SK-N-SH (cell line): ENCODE data around the gene GJD4. TPM values are rescaled to one million over a fixed set of nuclear protein-coding genes. Genes with fewer than 3 reads are reported as not detected.

Experiments used
- CTCF ChIA-PET: fragments of 300-600, 350-600 bp; formaldehyde crosslinking; extraction: SDS; loops from one replicate; lab custom pipeline; 2021; lab: Yijun Ruan, JAX
- POLR2A ChIA-PET: fragments of 350-600 bp; sonication (Branson Sonifier 250); formaldehyde crosslinking; extraction: SDS; loops from one replicate; lab custom pipeline; 2020; ENCODE audit warnings: antibody characterized with exemption, inconsistent platforms; lab: Yijun Ruan, JAX
- DNase-seq: peaks from one replicate; pipeline ENCODE4 v3.0.0; 2012
- H2AFZ ChIP-seq: fragments of 200-600 bp; sonication (generic); 2 replicates; pipeline ENCODE4 v1.8.1; 2016; ENCODE audit warnings: antibody characterized with exemption, mild to moderate bottlenecking, low read depth
- H3F3A ChIP-seq: fragments of 200-600 bp; sonication (generic); replicated peaks from 2 replicates; pipeline ENCODE3; 2016; ENCODE audit warnings: antibody characterized with exemption, mild to moderate bottlenecking; ENCODE audit not compliant: insufficient read depth
- H3K27ac ChIP-seq, 2 experiments: fragments of 200-500 bp in 1 of 2; fragments of 200-600 bp in 1 of 2; sonication (Bioruptor generic) in 1 of 2; sonication (generic), shearing (Covaris generic) in 1 of 2; 2 replicates each; pipeline versions ENCODE4 v1.5.1 to v1.6.1; 2014 to 2016; ENCODE audit warnings: low read depth in 2 of 2, inconsistent platforms in 1 of 2, low read length in 1 of 2, mild to moderate bottlenecking in 1 of 2, mixed read lengths in 1 of 2
- H3K27me3 ChIP-seq: fragments of 200-600 bp; sonication (generic), shearing (Covaris generic); 2 replicates; pipeline ENCODE4 v1.6.1; 2016; ENCODE audit warnings: mixed run types; ENCODE audit not compliant: insufficient read depth
- H3K36me3 ChIP-seq, 2 experiments: fragments of 200-500 bp in 1 of 2; fragments of 200-600 bp in 1 of 2; sonication (Bioruptor generic) in 1 of 2; sonication (generic) in 1 of 2; replicated peaks in 1 of 2; 2 replicates each; pipeline versions ENCODE3 to v1.5.1; 2014 to 2016; ENCODE audit warnings: low read length in 1 of 2, mild to moderate bottlenecking in 1 of 2; ENCODE audit not compliant: insufficient read depth in 2 of 2, control insufficient read depth in 1 of 2
- H3K4me1 ChIP-seq, 2 experiments: fragments of 200-500 bp in 1 of 2; fragments of 200-600 bp in 1 of 2; sonication (Bioruptor generic) in 1 of 2; sonication (generic), shearing (Covaris generic) in 1 of 2; 2 replicates each; pipeline versions ENCODE4 v1.5.1 to v1.6.1; 2014 to 2016; ENCODE audit warnings: low read depth in 1 of 2, low read length in 1 of 2, mixed run types in 1 of 2; ENCODE audit not compliant: insufficient read depth in 2 of 2, control insufficient read depth in 1 of 2
- H3K4me2 ChIP-seq: fragments of 200-600 bp; sonication (generic), shearing (Covaris generic); 2 replicates; pipeline ENCODE4 v1.6.1; 2017; ENCODE audit warnings: mixed run types
- H3K4me3 ChIP-seq, 2 experiments: fragments of 200-500 bp in 1 of 2; fragments of 200-600 bp in 1 of 2; sonication (Bioruptor generic) in 1 of 2; sonication (generic), shearing (Covaris generic) in 1 of 2; 2 replicates each; pipeline versions ENCODE4 v1.5.1 to v1.8.1; 2014 to 2016; ENCODE audit warnings: low read depth in 2 of 2, inconsistent platforms in 1 of 2, low read length in 1 of 2, mild to moderate bottlenecking in 1 of 2, mixed read lengths in 1 of 2, moderate library complexity in 1 of 2
- H3K79me2 ChIP-seq: fragments of 200-600 bp; sonication (generic); 2 replicates; pipeline ENCODE4 v1.8.1; 2017; ENCODE audit warnings: mild to moderate bottlenecking; ENCODE audit not compliant: insufficient read depth
- H3K9ac ChIP-seq: fragments of 200-600 bp; sonication (generic); 2 replicates; pipeline ENCODE4 v1.6.1; 2017; ENCODE audit warnings: mixed run types
- H3K9me2 ChIP-seq: fragments of 200-600 bp; sonication (generic); 2 replicates; pipeline ENCODE4 v1.6.1; 2017; ENCODE audit warnings: mixed run types
- H3K9me3 ChIP-seq: fragments of 200-600 bp; sonication (generic); 2 replicates; pipeline ENCODE4 v1.6.1; 2017; ENCODE audit warnings: mixed run types, mild to moderate bottlenecking, moderate library complexity
- H4K20me1 ChIP-seq: fragments of 200-600 bp; sonication (generic); 2 replicates; pipeline ENCODE4 v1.6.1; 2017; ENCODE audit warnings: mild to moderate bottlenecking, mixed run types; ENCODE audit not compliant: insufficient read depth
- CTCF ChIP-seq: fragments of 200-600 bp; sonication (generic); IDR thresholded peaks from 2 replicates; pipeline ENCODE4 v1.6.1; 2017; ENCODE audit warnings: antibody characterized with exemption, mild to moderate bottlenecking, moderate library complexity
- FOXJ3 ChIP-seq: sonication (generic); formaldehyde crosslinking; IDR thresholded peaks from 2 replicates; pipeline ENCODE4 v1.5.1; 2020; ENCODE audit warnings: mild to moderate bottlenecking, missing genetic modification reagents
- GATA2 ChIP-seq: sonication (generic); formaldehyde crosslinking; IDR thresholded peaks from 2 replicates; pipeline ENCODE4 v1.5.0; 2020; ENCODE audit warnings: mild to moderate bottlenecking, missing genetic modification reagents
- IRF3 ChIP-seq: fragments of 150-350 bp; IDR thresholded peaks from 2 replicates; pipeline ENCODE4 v1.6.1; 2016; ENCODE audit warnings: mild to moderate bottlenecking, low read depth, low read length
- MAX ChIP-seq: IDR thresholded peaks from 2 replicates; pipeline ENCODE4 v1.4.0; 2012; ENCODE audit warnings: low read depth
- MEF2A ChIP-seq: IDR thresholded peaks from 2 replicates; pipeline ENCODE4 v1.4.0; 2012; ENCODE audit warnings: low read depth, borderline replicate concordance
- MXI1 ChIP-seq: IDR thresholded peaks from 2 replicates; pipeline ENCODE4 v1.6.1; 2012; ENCODE audit warnings: mild to moderate bottlenecking, low read depth, low read length, improper control_type of control experiment
- POLR2AphosphoS5 ChIP-seq: IDR thresholded peaks from 2 replicates; pipeline ENCODE4 v1.6.1; 2012; ENCODE audit warnings: low read depth, low read length
- RAD21 ChIP-seq: IDR thresholded peaks from 2 replicates; pipeline ENCODE4 v1.6.1; 2012; ENCODE audit warnings: mild to moderate bottlenecking, low read length
- RFX5 ChIP-seq: IDR thresholded peaks from 2 replicates; pipeline ENCODE4 v1.6.1; 2012; ENCODE audit warnings: mild to moderate bottlenecking, improper control_type of control experiment, low read length
- SIN3A ChIP-seq: IDR thresholded peaks from 2 replicates; pipeline ENCODE4 v1.6.1; 2012; ENCODE audit warnings: low read depth, mild to moderate bottlenecking, low read length, moderate library complexity, borderline replicate concordance
- SMC3 ChIP-seq: IDR thresholded peaks from 2 replicates; pipeline ENCODE4 v1.6.1; 2012; ENCODE audit warnings: low read depth, low read length, improper control_type of control experiment
- TAF1 ChIP-seq: IDR thresholded peaks from 2 replicates; pipeline ENCODE4 v1.6.1; 2012; ENCODE audit warnings: low read depth, mild to moderate bottlenecking, low read length, moderate library complexity, borderline replicate concordance
- YY1 ChIP-seq: IDR thresholded peaks from 2 replicates; pipeline ENCODE4 v1.4.0; 2012; ENCODE audit warnings: low read depth, mild to moderate bottlenecking
- WGBS: methylation state at CpG from one replicate; pipeline ENCODE4 v1.1.6; 2017; ENCODE audit warnings: low lambda C conversion rate; 5-methylcytosine and 5-hydroxymethylcytosine counted together
- polyA plus RNA-seq, 3 experiments: library from polyadenylated mRNA; depleted of rRNA; stranded (reverse); fragments of >200 nt; gene quantifications; 2 replicates each; pipeline ENCODE4 v1.2.3, GENCODE V29; 2012

Gene GJD4
- polyA plus RNA-seq, 1 of the 3 experiments (the other 2 are of a cell fraction) = not detected

- Histone ChIP-seq H3K9me2 (no peaks in the 10 kb centered on the region), H3K27ac (no peak overlapping the region), H3K36me3 (peaks cover 0 to 11% of the 10 kb centered on the region in 2 experiments), H3K4me2 (peak overlapping the region; percentile 76; the same call in 1 of the 2 replicates), H4K20me1 (peaks cover 30% of the 10 kb centered on the region), H3F3A (peaks cover 30% of the 10 kb centered on the region), H3K4me1 (peaks cover 7 to 25% of the 10 kb centered on the region in 2 experiments; a peak in 2 of 4 replicates), H3K9me3 (no peaks in the 10 kb centered on the region), H3K4me3 (peak overlapping the region; percentile 39 to 68; a peak in 3 of 4 replicates), H2AFZ (no peak overlapping the region), H3K27me3 (no peaks in the 10 kb centered on the region; the same call in 1 of the 2 replicates), H3K79me2 (peaks cover 24% of the 10 kb centered on the region), H3K9ac (no peak overlapping the region)
- POLR2A ChIA-PET = no interaction called here
- CTCF ChIA-PET = interaction anchor here (0.6 to 4.0 kb wide), 16 partner anchors 13 to 1855 kb away, joined by 3 to 24 read pairs (median 4); no protein-coding TSS in a partner anchor
- 26% methylated on average over 27 of the region's 83 CpGs for WGBS
- peak; percentile 53 for DNase-seq
- TF ChIP-seq MAX (peak; percentile 47; the same call in 1 of the 2 replicates), CTCF (peak; percentile 20; the same call in 1 of the 2 replicates), MXI1 (no peak)
Measured at GRCh38 chr10:35639728-35640401, 34.7 kb downstream of the GJD4 start.

- DNase-seq = peak; percentile 92
- Histone ChIP-seq H3K27ac (no peak overlapping the region), H3F3A (peaks cover 32% of the 10 kb centered on the region), H3K79me2 (peaks cover 24% of the 10 kb centered on the region), H4K20me1 (peaks cover 30% of the 10 kb centered on the region), H3K27me3 (no peaks in the 10 kb centered on the region; the same call in 1 of the 2 replicates), H3K36me3 (peaks cover 0 to 11% of the 10 kb centered on the region in 2 experiments), H2AFZ (no peak overlapping the region), H3K4me3 (peak overlapping the region; percentile 56 to 68; a peak in 3 of 4 replicates), H3K9ac (no peak overlapping the region), H3K4me1 (peaks cover 7 to 25% of the 10 kb centered on the region in 2 experiments; a peak in 2 of 4 replicates), H3K9me3 (no peaks in the 10 kb centered on the region), H3K9me2 (no peaks in the 10 kb centered on the region), H3K4me2 (peak overlapping the region; percentile 76; the same call in 1 of the 2 replicates)
- WGBS = 0% methylated on average over 4 of the region's 53 CpGs
- ChIA-PET POLR2A (no interaction called here), CTCF (interaction anchor here (0.6 to 4.0 kb wide), 19 partner anchors 9 to 1265 kb away, joined by 3 to 24 read pairs (median 4); partner anchors contain the start of gene CREM)
- TF ChIP-seq POLR2AphosphoS5 (no peak), SIN3A (no peak), MAX (no peak), RFX5 (no peak), MXI1 (no peak), YY1 (no peak), SMC3 (peak; percentile 33; the same call in 1 of the 2 replicates), MEF2A (no peak), RAD21 (peak; percentile 32; the same call in 1 of the 2 replicates), CTCF (peak; percentile 38), FOXJ3 (CRISPR knock-in tag) (no peak), IRF3 (no peak), TAF1 (no peak), GATA2 (CRISPR knock-in tag) (no peak)
Measured at GRCh38 chr10:35640474-35640873, 35.3 kb downstream of the GJD4 start.
